Measurements from ENCODE around the gene EPHX1. TPM values are rescaled to one million over a fixed set of nuclear protein-coding genes. Genes with fewer than 3 reads are reported as not detected.

The EPHX1 gene
- total RNA-seq, 3 donors from 2014 or later = 63.6 to 168 (median 67.3) TPM

GRCh38 chr1:225763716-225764548 is 46.0 kb upstream of the EPHX1 start:
- Histone ChIP-seq H3K4me3 (no peak overlapping the region), H3K27me3 (no peaks in the 10 kb centered on the region), H3K36me3 (no peaks in the 10 kb centered on the region), H3K27ac (peak overlapping the region; percentile 57 to 68), H3K4me1 (peaks cover 5 to 30% of the 10 kb centered on the region in 2 donors), H3K9me3 (no peaks in the 10 kb centered on the region)
- peak in 1 of 2 donors; percentile 17 for DNase-seq (ENCODE audit: low spot score in 2 of 2)
- intact Hi-C loops (cut with DNase I; ENCODE audit: low total_unique reads) = no loop called here
- no peak for TF ChIP-seq POLR2AphosphoS5 (IDR thresholded peaks at IDR 0.05)
- TF ChIP-seq, protein P1, sequence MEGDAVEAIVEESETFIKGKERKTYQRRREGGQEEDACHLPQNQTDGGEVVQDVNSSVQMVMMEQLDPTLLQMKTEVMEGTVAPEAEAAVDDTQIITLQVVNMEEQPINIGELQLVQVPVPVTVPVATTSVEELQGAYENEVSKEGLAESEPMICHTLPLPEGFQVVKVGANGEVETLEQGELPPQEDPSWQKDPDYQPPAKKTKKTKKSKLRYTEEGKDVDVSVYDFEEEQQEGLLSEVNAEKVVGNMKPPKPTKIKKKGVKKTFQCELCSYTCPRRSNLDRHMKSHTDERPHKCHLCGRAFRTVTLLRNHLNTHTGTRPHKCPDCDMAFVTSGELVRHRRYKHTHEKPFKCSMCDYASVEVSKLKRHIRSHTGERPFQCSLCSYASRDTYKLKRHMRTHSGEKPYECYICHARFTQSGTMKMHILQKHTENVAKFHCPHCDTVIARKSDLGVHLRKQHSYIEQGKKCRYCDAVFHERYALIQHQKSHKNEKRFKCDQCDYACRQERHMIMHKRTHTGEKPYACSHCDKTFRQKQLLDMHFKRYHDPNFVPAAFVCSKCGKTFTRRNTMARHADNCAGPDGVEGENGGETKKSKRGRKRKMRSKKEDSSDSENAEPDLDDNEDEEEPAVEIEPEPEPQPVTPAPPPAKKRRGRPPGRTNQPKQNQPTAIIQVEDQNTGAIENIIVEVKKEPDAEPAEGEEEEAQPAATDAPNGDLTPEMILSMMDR (IDR thresholded peaks at IDR 0.05) = no peak
- no peak for TF ChIP-seq POLR2A (IDR thresholded peaks at IDR 0.05)

- Histone ChIP-seq H3K27ac (peak overlapping the region; percentile 81 to 91), H3K27me3 (no peaks in the 10 kb centered on the region), H3K9me3 (no peaks in the 10 kb centered on the region), H3K4me1 (peaks cover 5 to 40% of the 10 kb centered on the region in 2 donors), H3K36me3 (no peaks in the 10 kb centered on the region), H3K4me3 (no peak overlapping the region)
- TF ChIP-seq POLR2A (IDR thresholded peaks at IDR 0.05) (no peak), POLR2AphosphoS5 (IDR thresholded peaks at IDR 0.05) (peak in 1 of 3 donors; percentile 66)
- TF ChIP-seq, protein P1 (IDR thresholded peaks at IDR 0.05) = no peak
- peak in 1 of 2 donors; percentile 45 for DNase-seq (ENCODE audit: low spot score in 2 of 2)
- intact Hi-C loops (cut with DNase I; ENCODE audit: low total_unique reads) = no loop called here
Observed at GRCh38 chr1:225765982-225766674, 43.8 kb upstream of the EPHX1 start.

GRCh38 chr1:225766967-225767633 is 42.8 kb upstream of the EPHX1 start:
- H3K4me3 ChIP-seq = peak overlapping the region in 1 of 3 donors; percentile 10
- intact Hi-C loops (cut with DNase I; ENCODE audit: low total_unique reads) = no loop called here
- DNase-seq (ENCODE audit: low spot score in 2 of 2) = peak in 1 of 2 donors; percentile 22
- peak overlapping the region; percentile 81 to 91 for H3K27ac ChIP-seq
- TF ChIP-seq, protein P1 (IDR thresholded peaks at IDR 0.05) = no peak
- TF ChIP-seq POLR2A (IDR thresholded peaks at IDR 0.05) = no peak
- no peak for TF ChIP-seq POLR2AphosphoS5 (IDR thresholded peaks at IDR 0.05)
- peaks cover 5 to 45% of the 10 kb centered on the region in 2 donors for H3K4me1 ChIP-seq
- H3K9me3 ChIP-seq = no peaks in the 10 kb centered on the region
- H3K27me3 ChIP-seq = no peaks in the 10 kb centered on the region
- no peaks in the 10 kb centered on the region for H3K36me3 ChIP-seq

DNA sequence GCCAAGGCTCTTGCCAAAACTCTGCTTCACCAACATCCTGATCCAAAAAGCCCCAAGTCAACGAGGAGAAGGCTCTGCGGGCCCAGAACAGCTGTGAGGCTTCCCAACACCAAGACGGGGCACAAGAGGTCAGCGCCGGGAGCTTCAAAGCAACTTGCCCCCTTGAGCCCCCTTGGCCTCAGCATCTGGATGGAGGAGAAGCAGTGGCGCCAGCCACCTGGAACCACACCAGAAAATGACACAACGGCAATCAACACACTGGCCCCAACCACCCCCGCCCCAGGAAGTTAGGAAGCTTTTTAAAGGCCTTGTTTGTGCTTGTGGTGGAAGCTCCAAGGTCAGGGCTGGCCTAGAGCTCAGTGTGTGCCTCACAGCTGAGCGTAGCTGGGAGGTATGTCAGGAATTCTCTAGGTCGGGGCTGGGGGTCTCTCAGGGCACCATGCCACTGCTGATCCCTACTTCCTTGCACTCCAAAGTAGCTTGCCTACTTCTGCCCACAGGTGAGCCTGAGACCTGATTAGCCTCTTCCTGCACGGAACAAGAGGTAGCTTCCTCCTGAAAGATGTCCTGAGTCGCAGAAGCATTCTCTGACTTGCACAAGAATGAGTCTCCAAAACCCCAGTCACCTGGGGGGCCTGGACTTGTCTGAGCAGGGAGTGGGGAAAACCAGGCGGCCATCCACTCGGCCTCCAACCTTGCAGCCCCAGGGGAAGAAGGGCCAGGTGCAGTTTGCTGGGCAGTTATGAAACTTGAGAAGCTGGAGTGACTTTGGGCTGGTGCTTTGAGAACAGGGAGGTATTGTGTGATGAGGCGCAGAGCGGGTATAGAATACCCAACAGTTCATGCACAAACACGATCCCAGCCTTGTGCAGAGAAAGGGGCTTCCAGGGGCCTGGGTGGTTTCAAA is 42.0 kb upstream of the EPHX1 start:
- TF ChIP-seq POLR2AphosphoS5 (IDR thresholded peaks at IDR 0.05) (peak in 2 of 3 donors; percentile 25 to 80), POLR2A (IDR thresholded peaks at IDR 0.05) (no peak)
- TF ChIP-seq, protein P1 (IDR thresholded peaks at IDR 0.05) = no peak
- peak; percentile 59 to 63 for DNase-seq (ENCODE audit: low spot score in 2 of 2)
- peak overlapping the region; percentile 81 to 91 for H3K27ac ChIP-seq

More for the DNA sequence above, 42.0 kb upstream of the EPHX1 start:
- intact Hi-C loops (cut with DNase I; ENCODE audit: low total_unique reads) = no loop called here
- Histone ChIP-seq H3K4me1 (peaks cover 5 to 46% of the 10 kb centered on the region in 2 donors), H3K9me3 (no peaks in the 10 kb centered on the region), H3K36me3 (no peaks in the 10 kb centered on the region), H3K4me3 (peak overlapping the region in 1 of 3 donors; percentile 10), H3K27me3 (no peaks in the 10 kb centered on the region)

All from breast epithelium (tissue), 4 donors.